Lower leg skin (tissue), 3 donors: Measurements from ENCODE around the gene SZRD1.

ENCODE experiments used
- CTCF ChIP-seq, 3 donors: fragments of 450-650 bp; IDR thresholded peaks; one replicate each; pipeline ENCODE4 v1.5.1; 2016; ENCODE audit warnings: antibody characterized with exemption in 3 of 3, mild to moderate bottlenecking in 3 of 3, moderate library complexity in 2 of 3
- POLR2A ChIP-seq, 2 donors: fragments of 450-650 bp; IDR thresholded peaks; one replicate each; pipeline ENCODE4 v1.6.1; 2016 to 2017; ENCODE audit warnings: antibody characterized with exemption in 2 of 2, mild to moderate bottlenecking in 1 of 2, moderate library complexity in 1 of 2

- TF ChIP-seq CTCF (IDR thresholded peaks at IDR 0.05), result no peak
- TF ChIP-seq POLR2A (IDR thresholded peaks at IDR 0.05), result no peak
Measured at GRCh38 chr1:16441282-16441665, 74.2 kb downstream of the SZRD1 start.
